SH-SY5Y (cell line): ENCODE results near the gene LTK.

Experiments used
- GATA2 ChIP-seq: IDR thresholded peaks from 2 replicates; pipeline ENCODE4 v1.6.1; 2011; ENCODE audit warnings: mild to moderate bottlenecking, low read depth, low read length
- GATA3 ChIP-seq: IDR thresholded peaks from 2 replicates; pipeline ENCODE4 v1.6.1; 2011; ENCODE audit warnings: low read depth, mild to moderate bottlenecking, low read length, moderate library complexity

DNA sequence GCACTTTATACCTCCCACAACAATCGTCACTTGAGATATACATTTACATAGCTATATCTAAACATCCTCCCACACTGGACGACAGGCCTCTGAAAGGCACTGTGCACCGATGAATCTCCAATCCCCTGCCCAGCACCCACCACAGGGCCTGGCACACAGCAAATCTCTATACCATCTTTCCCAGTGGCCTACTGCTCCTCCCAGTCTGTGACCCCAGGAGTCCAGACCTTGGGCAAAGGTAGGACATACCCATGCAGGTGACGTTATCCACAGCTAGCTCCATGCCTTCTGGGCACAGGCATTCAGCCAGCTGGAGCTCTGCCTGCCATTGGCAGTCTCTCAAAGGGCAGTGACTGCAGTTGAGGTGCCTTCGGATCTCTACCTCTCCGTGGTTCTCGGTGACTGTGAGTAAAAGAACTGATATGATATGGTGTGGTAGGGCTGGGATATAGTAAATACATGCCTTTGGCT is 5.8 kb downstream of the LTK start:
- no peak for TF ChIP-seq GATA3
- TF ChIP-seq GATA2, result no peak
